CD4-positive, alpha-beta T cell treated with Interleukin-6 at 100 ng/mL for 8 hours (primary cell): Measurements from ENCODE around the gene SHROOM4.

Source experiments
- DNase-seq: peaks from one replicate; pipeline ENCODE4 v3.0.0-alpha.2; 2020; ENCODE audit warnings: mixed read lengths, low spot score

Gene SHROOM4

DNA sequence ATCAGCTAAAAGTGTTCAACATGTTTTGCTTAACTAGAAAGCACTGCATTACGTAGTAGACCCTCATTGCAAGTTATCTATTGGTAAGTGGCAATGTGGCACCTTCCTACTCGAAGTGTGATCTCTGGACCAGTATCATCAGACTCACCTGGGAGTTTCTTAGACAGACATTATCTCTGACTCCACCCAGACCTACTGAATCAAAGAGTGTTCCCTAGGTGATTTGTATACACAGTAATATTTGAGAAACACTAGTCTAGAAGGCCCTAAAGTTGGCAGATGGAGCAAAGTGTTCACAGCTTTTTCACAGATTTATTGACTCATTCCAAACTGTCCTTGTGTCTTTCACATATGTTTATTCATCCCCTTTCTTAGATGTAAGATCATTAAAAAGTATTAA lies 35.7 kb downstream of the SHROOM4 start:
- no peak for DNase-seq

DNA sequence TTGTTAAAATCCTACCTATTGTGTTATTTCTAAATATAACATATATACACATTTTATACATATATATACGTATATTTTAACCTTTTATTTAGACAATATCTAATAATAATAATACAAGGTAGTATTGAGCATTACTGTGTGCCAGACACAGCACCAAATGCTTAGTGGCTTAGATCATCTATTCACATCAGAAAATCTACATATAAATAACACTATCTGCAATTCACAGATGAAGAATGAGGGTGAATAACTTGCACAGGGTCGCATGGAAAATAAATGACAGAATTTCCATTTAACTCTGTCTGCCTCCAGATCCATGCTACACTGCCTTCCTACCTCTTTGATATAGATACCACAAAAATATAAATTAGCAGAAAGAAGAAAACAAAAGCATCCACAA lies 37.7 kb downstream of the SHROOM4 start:
- DNase-seq: no peak

DNA sequence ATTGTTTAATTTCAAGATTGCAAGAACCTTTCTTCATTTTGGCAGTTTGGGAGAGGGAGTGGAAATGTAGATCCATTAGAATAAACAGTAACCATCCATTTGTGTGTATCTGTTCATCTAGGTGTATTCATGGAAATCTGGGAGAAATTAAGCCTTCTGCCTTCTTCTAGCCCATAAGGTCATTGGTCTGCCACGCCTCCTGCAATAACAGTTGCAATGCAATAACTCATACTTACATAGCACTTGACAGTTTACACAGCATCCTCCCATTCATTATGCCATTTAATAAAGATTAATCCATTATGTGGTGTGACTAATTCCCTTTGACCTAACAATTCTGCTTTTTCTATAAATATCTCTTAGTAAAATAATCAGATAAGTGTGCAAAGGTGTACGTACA lies 42.6 kb downstream of the SHROOM4 start:
- no peak for DNase-seq

DNA sequence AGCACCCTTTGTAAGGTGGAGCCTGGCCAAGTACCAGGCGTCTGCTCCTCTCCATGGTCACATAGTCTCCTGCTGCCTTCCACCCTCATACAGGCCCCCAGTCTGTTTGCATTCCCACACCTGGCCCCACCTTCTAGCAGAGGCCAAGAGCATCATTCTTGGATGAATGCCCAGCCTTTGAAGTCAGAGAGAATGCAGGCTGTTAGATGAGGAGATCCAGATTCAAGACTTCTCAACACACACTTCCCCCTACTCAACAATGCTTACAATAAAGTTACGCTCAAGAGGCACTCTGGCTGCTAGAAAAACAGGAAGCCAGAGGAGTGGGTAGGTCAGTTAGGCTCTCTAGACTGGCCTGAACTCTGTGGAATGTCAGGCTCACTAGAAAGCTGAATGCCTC lies 43.3 kb downstream of the SHROOM4 start:
- DNase-seq: no peak

GRCh38 chrX:50769389-50770063 lies 44.5 kb downstream of the SHROOM4 start:
- no peak for DNase-seq

DNA sequence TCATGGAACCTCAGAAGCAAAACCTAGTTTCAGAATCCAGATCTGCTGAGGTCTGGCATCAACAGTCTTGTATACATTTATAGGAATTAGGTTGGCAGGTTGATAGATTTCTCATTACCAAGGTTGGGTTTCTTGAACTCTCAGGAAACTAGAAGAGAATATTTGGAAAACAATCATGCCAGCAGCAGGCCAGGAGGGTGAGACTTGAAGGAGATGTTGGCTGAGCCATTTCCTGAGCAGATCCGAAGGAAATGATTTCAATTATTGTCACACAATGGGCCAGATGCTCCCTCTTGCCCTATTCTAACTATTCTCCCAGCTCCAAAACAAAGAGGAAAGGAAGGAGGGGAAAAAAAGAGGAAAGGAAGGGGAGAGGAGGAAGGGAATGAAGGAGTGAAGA lies 45.2 kb downstream of the SHROOM4 start:
- no peak for DNase-seq

DNA sequence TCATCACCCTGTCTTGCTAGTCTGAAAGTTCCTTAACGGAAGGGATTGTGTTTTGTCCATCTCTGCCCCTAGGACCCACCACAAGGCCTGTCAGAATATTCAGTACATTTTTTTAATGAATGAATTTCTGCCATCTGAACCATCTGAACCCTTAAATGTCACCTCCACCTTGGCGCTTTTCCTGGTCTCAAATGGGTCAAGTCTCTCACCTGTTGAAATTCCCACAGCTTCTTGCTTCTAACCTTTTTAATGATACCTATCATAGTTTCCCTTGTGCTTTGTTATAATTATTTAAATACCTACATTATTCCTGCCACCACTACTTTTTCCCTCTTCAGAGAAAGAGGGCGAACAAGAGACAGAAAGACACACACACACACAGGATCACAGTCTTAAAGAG lies 48.0 kb downstream of the SHROOM4 start:
- no peak for DNase-seq

- no peak for DNase-seq
These were observed 51.4 kb downstream of the SHROOM4 start for GRCh38 chrX:50762578-50762977.

DNA sequence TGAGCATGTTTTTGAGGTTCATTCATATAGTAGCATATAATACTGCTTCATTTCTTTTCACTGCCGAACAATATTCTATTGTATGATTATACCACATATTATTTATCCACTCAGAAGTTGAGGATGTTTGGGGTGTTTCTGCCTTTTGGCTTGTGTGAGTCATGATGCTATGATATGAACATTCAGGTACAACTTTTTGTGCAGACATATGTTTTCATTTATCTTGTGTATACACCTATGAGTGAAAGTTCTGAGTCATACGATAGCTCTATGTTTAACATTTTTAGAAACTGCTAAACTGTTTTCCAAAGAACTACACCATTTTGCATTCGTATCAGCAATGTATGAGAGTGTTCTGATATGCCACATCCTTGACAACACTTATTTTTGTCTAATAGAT lies 57.7 kb downstream of the SHROOM4 start:
- no peak for DNase-seq

DNA sequence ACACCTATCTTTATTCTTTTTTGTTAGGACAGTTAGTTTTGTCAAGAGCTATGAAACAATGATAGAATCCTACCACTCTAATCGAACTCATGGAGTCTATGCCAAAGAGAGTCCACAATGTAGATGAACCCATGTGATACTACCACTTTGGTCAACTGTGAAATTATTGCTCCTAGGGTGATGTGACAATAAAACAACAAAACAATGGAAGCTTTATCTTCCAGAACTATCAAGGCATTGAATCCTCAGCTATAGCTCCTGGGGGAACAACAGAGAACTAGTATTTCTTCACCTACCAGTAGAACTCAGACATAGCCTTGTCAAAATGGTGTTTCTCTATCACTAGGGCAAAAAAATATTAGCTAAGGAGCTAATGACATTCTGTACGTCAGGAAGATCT lies 62.9 kb downstream of the SHROOM4 start:
- no peak for DNase-seq

GRCh38 chrX:50747471-50747900 lies 66.5 kb downstream of the SHROOM4 start:
- no peak for DNase-seq

DNA sequence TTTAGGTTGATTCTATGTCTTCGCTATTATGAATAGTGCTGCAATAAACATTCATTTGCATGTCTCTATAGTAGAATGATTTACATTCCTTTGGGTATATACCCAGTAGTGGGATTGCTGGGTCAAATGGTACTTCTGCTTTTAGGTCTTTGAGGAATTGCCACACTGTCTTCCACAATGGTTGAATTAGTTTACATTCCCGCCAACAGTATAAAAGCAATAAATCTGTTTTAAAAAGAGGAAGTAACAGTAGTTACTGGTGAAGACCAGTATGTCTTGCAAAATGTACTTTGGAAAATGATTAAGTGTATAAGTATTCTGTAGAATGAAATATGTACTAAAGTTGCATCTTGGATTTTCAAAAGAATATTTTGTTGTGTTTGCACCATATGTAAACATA lies 77.3 kb downstream of the SHROOM4 start:
- DNase-seq: no peak

DNA sequence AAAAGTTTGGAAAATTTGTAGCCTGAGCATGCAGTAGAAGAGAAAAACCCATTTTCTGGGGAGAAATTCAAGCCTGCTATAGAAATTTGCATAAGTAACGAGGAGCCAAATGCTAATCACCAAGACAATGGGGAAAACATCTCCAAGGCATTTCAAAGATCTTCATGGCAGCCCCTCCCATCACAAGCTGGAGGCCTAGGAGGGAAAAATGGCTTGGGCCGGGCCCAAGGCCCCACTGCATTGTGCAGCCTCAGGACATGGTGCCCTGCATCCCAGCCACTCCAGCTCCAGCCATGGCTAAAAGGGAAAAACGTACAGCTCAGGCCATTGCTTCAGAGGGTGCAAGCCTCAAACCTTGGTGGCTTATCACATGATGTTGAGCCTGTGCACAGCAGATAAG lies 87.7 kb downstream of the SHROOM4 start:
- no peak for DNase-seq

- DNase-seq: no peak
These were observed 88.7 kb downstream of the SHROOM4 start for GRCh38 chrX:50725310-50725709.

GRCh38 chrX:50723006-50723405 lies 91.0 kb downstream of the SHROOM4 start:
- no peak for DNase-seq

- no peak for DNase-seq
These were observed 92.1 kb downstream of the SHROOM4 start for GRCh38 chrX:50721764-50722521.

- DNase-seq: no peak
These were observed 94.4 kb downstream of the SHROOM4 start for GRCh38 chrX:50719614-50720013.

DNA sequence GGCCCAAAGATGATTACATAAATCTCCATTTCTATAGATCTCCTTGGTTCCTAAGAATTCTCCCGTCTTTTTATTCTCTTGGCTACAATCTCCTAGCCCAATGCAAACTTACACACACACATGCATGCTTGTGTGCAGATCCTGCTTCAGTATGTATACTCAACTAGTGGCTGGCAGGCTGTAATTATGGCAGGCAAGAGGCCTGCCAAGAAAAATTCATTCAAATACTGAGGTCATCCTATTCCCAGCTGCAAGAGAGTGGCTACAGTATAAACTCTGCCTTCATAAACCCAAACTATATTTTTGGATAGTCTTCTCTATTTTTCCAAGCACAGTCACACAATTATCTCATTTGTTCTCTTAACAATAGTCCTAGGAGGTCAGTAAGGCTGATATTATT lies 95.2 kb downstream of the SHROOM4 start:
- no peak for DNase-seq

DNA sequence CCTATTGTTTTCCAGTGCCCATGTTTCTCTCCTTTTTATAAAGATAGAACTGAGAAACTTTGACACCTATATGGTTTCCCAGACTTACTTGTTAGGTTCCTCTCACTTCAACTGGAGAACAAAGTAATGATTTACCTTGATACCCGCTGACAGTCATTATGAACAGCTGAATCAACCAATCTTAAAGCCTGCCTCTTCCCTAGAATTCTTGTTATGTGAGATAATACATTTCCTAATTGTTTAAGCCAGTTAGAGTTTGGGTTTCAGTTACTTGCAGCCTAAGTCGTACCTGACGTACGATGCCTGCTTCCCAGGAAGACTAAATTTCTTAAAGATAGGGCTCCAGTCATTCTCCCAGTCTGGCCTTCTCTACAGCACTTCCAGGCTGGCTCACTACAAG lies 97.3 kb downstream of the SHROOM4 start:
- DNase-seq: no peak

- no peak for DNase-seq
These were observed 101.2 kb downstream of the SHROOM4 start for GRCh38 chrX:50712777-50713176.

DNA sequence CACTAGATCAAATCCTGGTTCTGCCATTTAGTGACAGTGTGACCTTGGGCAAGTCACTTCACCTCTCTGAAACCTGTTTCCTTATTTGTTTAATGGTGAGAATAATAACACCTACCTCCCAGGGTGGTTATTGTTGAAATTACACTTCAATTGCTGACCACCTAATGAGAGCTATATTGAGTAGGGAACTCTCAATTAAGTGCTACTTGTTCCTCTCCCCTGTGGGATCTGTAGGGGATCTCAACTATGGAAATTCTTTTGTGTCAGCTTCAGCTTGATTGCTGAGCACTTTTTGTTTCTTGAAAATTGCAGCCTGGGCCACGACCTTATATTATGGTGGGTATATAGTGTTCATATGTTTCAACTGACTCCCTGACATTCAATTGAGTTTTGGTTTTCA lies 102.1 kb downstream of the SHROOM4 start:
- DNase-seq: no peak

DNA sequence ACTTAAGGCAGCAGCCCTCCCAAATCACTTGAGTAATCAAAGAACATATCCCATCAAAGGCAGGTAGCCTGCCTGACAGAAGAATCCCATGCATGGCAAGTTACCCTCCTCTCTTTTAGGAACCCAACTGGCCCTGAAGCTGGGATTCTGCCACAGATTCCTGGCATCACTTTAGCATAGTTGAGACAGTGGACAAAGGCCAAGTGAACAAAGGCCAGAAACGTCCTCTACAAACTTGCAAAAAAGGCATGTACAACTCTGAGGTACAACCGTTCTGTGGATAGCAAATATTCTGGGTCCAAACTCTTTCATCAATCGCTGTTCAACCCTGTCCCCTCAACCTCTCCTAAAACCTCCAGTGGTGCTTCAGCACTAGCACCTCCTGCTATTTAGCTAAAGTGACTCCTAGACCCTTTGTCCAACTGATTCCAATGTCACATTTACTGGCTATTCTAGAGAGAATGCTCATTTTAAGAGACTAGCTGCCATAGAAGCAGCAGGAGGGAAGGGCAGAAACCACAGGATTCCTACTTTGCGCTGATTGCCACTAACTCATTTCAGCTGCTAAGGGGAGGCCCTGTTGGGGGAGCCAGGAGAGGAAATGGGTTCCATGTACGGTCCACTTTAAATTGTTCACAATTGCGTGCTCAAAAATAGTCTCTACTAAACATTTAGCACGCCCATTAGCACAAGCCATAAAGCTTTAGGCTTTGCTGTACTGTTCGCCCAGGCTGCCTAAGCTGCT lies 105.9 kb downstream of the SHROOM4 start:
- DNase-seq: no peak

DNA sequence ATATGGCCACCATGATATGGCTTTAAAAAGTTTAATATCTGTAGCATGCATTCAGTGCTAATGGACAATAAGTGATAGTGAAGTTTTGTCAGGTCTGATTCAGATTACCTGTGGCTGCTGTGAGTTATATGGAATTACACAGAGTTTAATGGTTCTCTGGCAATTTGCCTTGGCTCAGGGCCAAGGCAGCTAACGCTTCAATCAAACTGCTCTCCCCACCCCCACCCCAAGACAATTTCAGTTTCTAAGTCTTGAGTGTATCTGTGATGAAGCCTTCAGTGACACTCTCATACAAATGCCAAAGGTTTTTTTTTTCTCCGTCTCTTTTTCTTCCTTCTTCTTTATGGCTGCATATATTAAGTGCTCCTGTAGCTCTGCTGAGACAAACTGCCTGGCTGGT lies 106.6 kb downstream of the SHROOM4 start:
- no peak for DNase-seq
